MM.1S (cell line): ENCODE data around the gene CDV3.

Experiments
- CTCF ChIP-seq: fragments of 300-600 bp; sonication (generic); IDR thresholded peaks from 2 replicates; pipeline ENCODE4 v1.5.1; 2016; ENCODE audit warnings: antibody characterized with exemption, low read length, mixed read lengths
- EZH2 ChIP-seq: fragments of 300-600 bp; sonication (generic); optimal IDR thresholded peaks from 2 replicates; pipeline ENCODE3; 2017; ENCODE audit warnings: low read depth, mild to moderate bottlenecking, antibody characterized with exemption, low read length, mixed read lengths

- no peak for TF ChIP-seq CTCF
- TF ChIP-seq EZH2: no peak
These were observed 19.4 kb downstream of the CDV3 start for GRCh38 chr3:133592843-133593242.
